HL-60 (cell line): Measurements from ENCODE around the gene APH1B.

ENCODE experiments used
- DNase-seq, 2 experiments: peaks; one replicate each; pipeline ENCODE4 v3.0.0-alpha.2; 2010 to 2020; ENCODE audit warnings: low read depth in 1 of 2, low spot score in 1 of 2
- H3K27ac ChIP-seq: fragments of 250-450 bp; sonication (Bioruptor Pico); replicated peaks from 2 replicates; pipeline ENCODE4 v1.5.1; 2020; ENCODE audit warnings: mild to moderate bottlenecking, moderate library complexity
- H3K27me3 ChIP-seq: fragments of 250-450 bp; sonication (Bioruptor Pico); 2 replicates; pipeline ENCODE4 v1.5.1; 2021; ENCODE audit warnings: mild to moderate bottlenecking, moderate library complexity; ENCODE audit not compliant: insufficient read depth, poor library complexity, severe bottlenecking
- H3K4me3 ChIP-seq: replicated peaks from 2 replicates; pipeline ENCODE4 v1.5.1; 2011; ENCODE audit warnings: mild to moderate bottlenecking, control low read depth, low read length; ENCODE audit not compliant: insufficient read depth
- GABPA ChIP-seq: IDR thresholded peaks from 2 replicates; pipeline ENCODE4 v1.6.1; 2012; ENCODE audit warnings: low read depth
- POLR2AphosphoS5 ChIP-seq: IDR thresholded peaks from 2 replicates; pipeline ENCODE4 v1.6.1; 2012; ENCODE audit warnings: low read depth
- SPI1 ChIP-seq: IDR thresholded peaks from 2 replicates; pipeline ENCODE4 v1.6.1; 2012; ENCODE audit warnings: low read depth, mild to moderate bottlenecking, borderline replicate concordance
- TF ChIP-seq, protein P1 (sequence below): IDR thresholded peaks from one replicate; pipeline ENCODE4 v1.5.1; 2011; ENCODE audit warnings: low read length, control low read depth, inconsistent platforms; ENCODE audit not compliant: insufficient read depth
- TF ChIP-seq, protein P2 (sequence below): IDR thresholded peaks from 2 replicates; pipeline ENCODE4 v1.6.1; 2012; ENCODE audit warnings: low read depth; ENCODE audit not compliant: insufficient replicate concordance

The APH1B gene

DNA sequence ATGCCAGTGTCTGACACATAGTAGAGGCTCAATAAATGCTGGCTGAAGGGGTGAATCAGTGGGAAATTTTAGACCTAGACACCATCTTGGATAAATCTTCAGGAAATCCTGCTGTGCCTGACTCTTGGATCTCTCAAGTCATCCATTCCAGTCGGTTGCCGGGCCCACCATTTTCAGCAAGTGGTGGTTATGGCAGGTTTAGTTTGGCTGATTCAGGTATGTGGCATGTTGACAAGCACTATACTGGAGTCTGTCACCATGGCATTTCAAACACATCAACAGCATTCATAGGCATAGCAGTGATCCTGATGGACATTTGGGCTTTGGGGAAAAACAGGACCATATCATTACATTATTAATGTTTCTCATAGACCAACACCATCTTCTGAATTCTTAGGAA lies 25.7 kb upstream of the APH1B start:
- DNase-seq: no peak
- TF ChIP-seq POLR2AphosphoS5: no peak
- no peak for TF ChIP-seq SPI1
- no peak for TF ChIP-seq GABPA
- TF ChIP-seq, protein P1, sequence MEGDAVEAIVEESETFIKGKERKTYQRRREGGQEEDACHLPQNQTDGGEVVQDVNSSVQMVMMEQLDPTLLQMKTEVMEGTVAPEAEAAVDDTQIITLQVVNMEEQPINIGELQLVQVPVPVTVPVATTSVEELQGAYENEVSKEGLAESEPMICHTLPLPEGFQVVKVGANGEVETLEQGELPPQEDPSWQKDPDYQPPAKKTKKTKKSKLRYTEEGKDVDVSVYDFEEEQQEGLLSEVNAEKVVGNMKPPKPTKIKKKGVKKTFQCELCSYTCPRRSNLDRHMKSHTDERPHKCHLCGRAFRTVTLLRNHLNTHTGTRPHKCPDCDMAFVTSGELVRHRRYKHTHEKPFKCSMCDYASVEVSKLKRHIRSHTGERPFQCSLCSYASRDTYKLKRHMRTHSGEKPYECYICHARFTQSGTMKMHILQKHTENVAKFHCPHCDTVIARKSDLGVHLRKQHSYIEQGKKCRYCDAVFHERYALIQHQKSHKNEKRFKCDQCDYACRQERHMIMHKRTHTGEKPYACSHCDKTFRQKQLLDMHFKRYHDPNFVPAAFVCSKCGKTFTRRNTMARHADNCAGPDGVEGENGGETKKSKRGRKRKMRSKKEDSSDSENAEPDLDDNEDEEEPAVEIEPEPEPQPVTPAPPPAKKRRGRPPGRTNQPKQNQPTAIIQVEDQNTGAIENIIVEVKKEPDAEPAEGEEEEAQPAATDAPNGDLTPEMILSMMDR: no peak
- TF ChIP-seq, protein P2, sequence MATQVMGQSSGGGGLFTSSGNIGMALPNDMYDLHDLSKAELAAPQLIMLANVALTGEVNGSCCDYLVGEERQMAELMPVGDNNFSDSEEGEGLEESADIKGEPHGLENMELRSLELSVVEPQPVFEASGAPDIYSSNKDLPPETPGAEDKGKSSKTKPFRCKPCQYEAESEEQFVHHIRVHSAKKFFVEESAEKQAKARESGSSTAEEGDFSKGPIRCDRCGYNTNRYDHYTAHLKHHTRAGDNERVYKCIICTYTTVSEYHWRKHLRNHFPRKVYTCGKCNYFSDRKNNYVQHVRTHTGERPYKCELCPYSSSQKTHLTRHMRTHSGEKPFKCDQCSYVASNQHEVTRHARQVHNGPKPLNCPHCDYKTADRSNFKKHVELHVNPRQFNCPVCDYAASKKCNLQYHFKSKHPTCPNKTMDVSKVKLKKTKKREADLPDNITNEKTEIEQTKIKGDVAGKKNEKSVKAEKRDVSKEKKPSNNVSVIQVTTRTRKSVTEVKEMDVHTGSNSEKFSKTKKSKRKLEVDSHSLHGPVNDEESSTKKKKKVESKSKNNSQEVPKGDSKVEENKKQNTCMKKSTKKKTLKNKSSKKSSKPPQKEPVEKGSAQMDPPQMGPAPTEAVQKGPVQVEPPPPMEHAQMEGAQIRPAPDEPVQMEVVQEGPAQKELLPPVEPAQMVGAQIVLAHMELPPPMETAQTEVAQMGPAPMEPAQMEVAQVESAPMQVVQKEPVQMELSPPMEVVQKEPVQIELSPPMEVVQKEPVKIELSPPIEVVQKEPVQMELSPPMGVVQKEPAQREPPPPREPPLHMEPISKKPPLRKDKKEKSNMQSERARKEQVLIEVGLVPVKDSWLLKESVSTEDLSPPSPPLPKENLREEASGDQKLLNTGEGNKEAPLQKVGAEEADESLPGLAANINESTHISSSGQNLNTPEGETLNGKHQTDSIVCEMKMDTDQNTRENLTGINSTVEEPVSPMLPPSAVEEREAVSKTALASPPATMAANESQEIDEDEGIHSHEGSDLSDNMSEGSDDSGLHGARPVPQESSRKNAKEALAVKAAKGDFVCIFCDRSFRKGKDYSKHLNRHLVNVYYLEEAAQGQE: no peak
- H3K4me3 ChIP-seq: no peak overlapping the region
- H3K27ac ChIP-seq: no peak overlapping the region
- H3K27me3 ChIP-seq: no peaks in the 10 kb centered on the region

DNA sequence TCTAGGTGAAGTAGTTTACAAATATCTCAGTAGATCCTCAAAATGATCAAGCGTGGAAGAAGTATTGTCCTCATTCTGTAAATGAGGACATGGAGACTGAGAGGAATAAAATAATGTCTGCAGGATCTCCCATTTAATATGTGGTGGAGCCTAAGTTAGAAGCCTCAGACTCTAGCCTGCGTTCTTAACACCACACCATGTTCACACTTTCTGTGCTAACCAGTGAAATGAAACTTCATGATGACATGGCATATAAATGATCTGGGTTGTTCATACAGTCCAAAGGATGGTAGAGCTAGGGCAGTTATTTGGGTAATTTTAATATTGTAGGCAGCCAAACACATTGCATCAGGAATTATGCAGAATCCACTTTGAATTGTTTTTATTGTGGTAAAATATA lies 25.1 kb upstream of the APH1B start:
- no peak overlapping the region for H3K4me3 ChIP-seq
- no peak overlapping the region for H3K27ac ChIP-seq
- no peak for DNase-seq
- no peaks in the 10 kb centered on the region for H3K27me3 ChIP-seq
- TF ChIP-seq, protein P2: no peak
- no peak for TF ChIP-seq GABPA
- TF ChIP-seq, protein P1: no peak
- TF ChIP-seq SPI1: no peak
- TF ChIP-seq POLR2AphosphoS5: no peak

DNA sequence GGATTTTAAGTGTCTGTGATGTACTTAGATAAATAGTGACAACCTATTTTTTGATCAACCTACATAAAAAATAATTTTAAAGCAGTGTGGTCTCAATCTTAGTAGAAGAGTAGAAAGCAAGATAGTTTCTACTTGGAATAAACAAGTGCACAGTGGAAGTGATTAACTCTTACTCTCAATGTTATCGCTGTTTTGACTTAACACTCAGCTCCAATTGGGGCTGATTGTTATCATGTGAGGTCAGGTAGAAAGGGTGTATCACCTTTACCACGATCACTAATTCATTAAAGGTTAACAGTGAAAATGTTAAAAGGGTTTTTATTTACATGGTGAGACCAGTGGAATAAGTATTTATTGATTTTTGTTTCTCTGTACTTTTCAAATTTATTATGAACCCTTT lies 22.4 kb upstream of the APH1B start:
- no peak for TF ChIP-seq GABPA
- TF ChIP-seq POLR2AphosphoS5: no peak
- TF ChIP-seq SPI1: no peak
- TF ChIP-seq, protein P1: no peak
- TF ChIP-seq, protein P2: no peak

More for the DNA sequence above, 22.4 kb upstream of the APH1B start:
- Histone ChIP-seq H3K4me3 (no peak overlapping the region), H3K27me3 (no peaks in the 10 kb centered on the region), H3K27ac (no peak overlapping the region)
- no peak for DNase-seq
